Measurements from ENCODE around the gene OTOA. TPM values are rescaled to one million over a fixed set of nuclear protein-coding genes. Genes with fewer than 3 reads are reported as not detected.
"Not testable (repeated sequence)": the region's sequence is repeated elsewhere in the genome, so short reads cannot be mapped to it uniquely, and the experiment has no call there.

The OTOA gene
- total RNA-seq, 1 donor from 2014 or later, result not detected

- Histone ChIP-seq H3K27me3 (no peaks in the 10 kb centered on the region), H3K9me3 (no peaks in the 10 kb centered on the region), H3K36me3 (peaks cover 14 to 36% of the 10 kb centered on the region in 2 donors), H3K4me3 (no peak overlapping the region), H3K4me1 (no peaks in the 10 kb centered on the region), H3K27ac (no peak overlapping the region)
- intact Hi-C loops (cut with DNase I), result no loop called here
- TF ChIP-seq CTCF (IDR thresholded peaks at IDR 0.05), result no peak
- no peak for DNase-seq (ENCODE audit: low spot score in 2 of 2)
These were observed 35.0 kb upstream of the OTOA start for GRCh38 chr16:21628772-21629171.

- H3K4me1 ChIP-seq; H3K4me3 ChIP-seq; H3K27ac ChIP-seq; intact Hi-C loops (cut with DNase I); H3K9me3 ChIP-seq; H3K27me3 ChIP-seq; DNase-seq (ENCODE audit: low spot score in 2 of 2): not testable (repeated sequence)
- peaks cover 13 to 43% of the 10 kb centered on the region in 2 donors for H3K36me3 ChIP-seq
These were observed 33.9 kb upstream of the OTOA start for GRCh38 chr16:21629616-21630539.

GRCh38 chr16:21630866-21631265 is 32.9 kb upstream of the OTOA start:
- H3K27ac ChIP-seq; H3K4me3 ChIP-seq; DNase-seq (ENCODE audit: low spot score in 2 of 2); H3K4me1 ChIP-seq; H3K27me3 ChIP-seq; H3K9me3 ChIP-seq; intact Hi-C loops (cut with DNase I): not testable (repeated sequence)
- H3K36me3 ChIP-seq, result peaks cover 8 to 33% of the 10 kb centered on the region in 2 donors

GRCh38 chr16:21631376-21631775 is 32.4 kb upstream of the OTOA start:
- H3K9me3 ChIP-seq; H3K4me3 ChIP-seq; H3K4me1 ChIP-seq; H3K27me3 ChIP-seq; DNase-seq (ENCODE audit: low spot score in 2 of 2); intact Hi-C loops (cut with DNase I); H3K27ac ChIP-seq: not testable (repeated sequence)
- peaks cover 6 to 31% of the 10 kb centered on the region in 2 donors for H3K36me3 ChIP-seq

- DNase-seq (ENCODE audit: low spot score in 2 of 2); intact Hi-C loops (cut with DNase I); H3K27ac ChIP-seq; H3K9me3 ChIP-seq; H3K27me3 ChIP-seq; H3K4me1 ChIP-seq; H3K4me3 ChIP-seq: not testable (repeated sequence)
- H3K36me3 ChIP-seq, result peaks cover 6 to 31% of the 10 kb centered on the region in 2 donors
These were observed 31.7 kb upstream of the OTOA start for GRCh38 chr16:21631951-21632575.

GRCh38 chr16:21634216-21634615 is 29.6 kb upstream of the OTOA start:
- peaks cover 6 to 22% of the 10 kb centered on the region in 2 donors for H3K36me3 ChIP-seq
- intact Hi-C loops (cut with DNase I), result no loop called here
- no peak for DNase-seq (ENCODE audit: low spot score in 2 of 2)
- H3K9me3 ChIP-seq, result no peaks in the 10 kb centered on the region
- no peak overlapping the region for H3K4me3 ChIP-seq
- TF ChIP-seq CTCF (IDR thresholded peaks at IDR 0.05), result no peak
- H3K27me3 ChIP-seq, result no peaks in the 10 kb centered on the region
- H3K4me1 ChIP-seq, result no peaks in the 10 kb centered on the region
- H3K27ac ChIP-seq, result no peak overlapping the region

GRCh38 chr16:21635694-21636093 is 28.1 kb upstream of the OTOA start:
- intact Hi-C loops (cut with DNase I); DNase-seq (ENCODE audit: low spot score in 2 of 2); H3K27ac ChIP-seq; H3K4me3 ChIP-seq; H3K9me3 ChIP-seq; H3K27me3 ChIP-seq; H3K4me1 ChIP-seq: not testable (repeated sequence)
- H3K36me3 ChIP-seq, result peaks cover 0 to 10% of the 10 kb centered on the region in 2 donors
